SIG-M5 treated with dmso at 0.1 percent for 504 hours (cell line): ENCODE measurements around the gene MCM3AP.
"Not testable (repeated sequence)": the region's sequence is repeated elsewhere in the genome, so short reads cannot be mapped to it uniquely, and the experiment has no call there.

Experiments used
- DNase-seq: peaks from one replicate; lab custom pipeline; 2025; ENCODE audit not compliant: unreplicated experiment; lab: John Stamatoyannopoulos, UW

The MCM3AP gene

GRCh38 chr21:46312949-46313348 is 27.5 kb upstream of the MCM3AP start:
- no peak for DNase-seq

- DNase-seq: no peak
These were observed 26.2 kb upstream of the MCM3AP start for GRCh38 chr21:46311568-46311967.

- DNase-seq: not testable (repeated sequence)
These were observed 24.8 kb upstream of the MCM3AP start for GRCh38 chr21:46310260-46310659.

- DNase-seq: no peak
These were observed 23.0 kb upstream of the MCM3AP start for GRCh38 chr21:46308431-46308830.

GRCh38 chr21:46307625-46308024 is 22.2 kb upstream of the MCM3AP start:
- no peak for DNase-seq

- DNase-seq: no peak
These were observed 19.5 kb upstream of the MCM3AP start for GRCh38 chr21:46304955-46305354.

GRCh38 chr21:46304437-46304836 is 19.0 kb upstream of the MCM3AP start:
- DNase-seq: no peak

- DNase-seq: no peak
These were observed 16.3 kb upstream of the MCM3AP start for GRCh38 chr21:46301759-46302158.

- no peak for DNase-seq
These were observed 13.8 kb upstream of the MCM3AP start for GRCh38 chr21:46299167-46299566.

- no peak for DNase-seq
These were observed 12.2 kb upstream of the MCM3AP start for GRCh38 chr21:46297338-46298271.

GRCh38 chr21:46295996-46296752 is 10.8 kb upstream of the MCM3AP start:
- DNase-seq: no peak

GRCh38 chr21:46295177-46295770 is 9.9 kb upstream of the MCM3AP start:
- no peak for DNase-seq

GRCh38 chr21:46294647-46295176 is 9.3 kb upstream of the MCM3AP start:
- no peak for DNase-seq

- DNase-seq: no peak
These were observed 6.2 kb upstream of the MCM3AP start for GRCh38 chr21:46291561-46291960.

GRCh38 chr21:46289655-46290179 is 4.3 kb upstream of the MCM3AP start:
- DNase-seq: no peak

- no peak for DNase-seq
These were observed 2.1 kb upstream of the MCM3AP start for GRCh38 chr21:46287541-46287940.

GRCh38 chr21:46286648-46287002 is 1.2 kb upstream of the MCM3AP start:
- no peak for DNase-seq

- peak; percentile 88 for DNase-seq
These were observed 593 bp upstream of the MCM3AP start, which contains the start of gene YBEY for GRCh38 chr21:46285761-46286647. TSS of gene YBEY (plus strand) at chr21:46286342. CDS start at chr21:46286914, 572 bp downstream.

- DNase-seq: no peak
These were observed 678 bp downstream of the MCM3AP start for GRCh38 chr21:46284733-46285132.

GRCh38 chr21:46284077-46284644 is 1.2 kb downstream of the MCM3AP start:
- peak; percentile 43 for DNase-seq
